ENCODE measurements around the gene PGA3. TPM values are rescaled to one million over a fixed set of nuclear protein-coding genes. Genes with fewer than 3 reads are reported as not detected.
"Not testable (repeated sequence)": the region's sequence is repeated elsewhere in the genome, so short reads cannot be mapped to it uniquely, and the experiment has no call there.

The PGA3 gene
- total RNA-seq, 3 donors from 2014 or later: 1.1 TPM; not detected in 2

DNA sequence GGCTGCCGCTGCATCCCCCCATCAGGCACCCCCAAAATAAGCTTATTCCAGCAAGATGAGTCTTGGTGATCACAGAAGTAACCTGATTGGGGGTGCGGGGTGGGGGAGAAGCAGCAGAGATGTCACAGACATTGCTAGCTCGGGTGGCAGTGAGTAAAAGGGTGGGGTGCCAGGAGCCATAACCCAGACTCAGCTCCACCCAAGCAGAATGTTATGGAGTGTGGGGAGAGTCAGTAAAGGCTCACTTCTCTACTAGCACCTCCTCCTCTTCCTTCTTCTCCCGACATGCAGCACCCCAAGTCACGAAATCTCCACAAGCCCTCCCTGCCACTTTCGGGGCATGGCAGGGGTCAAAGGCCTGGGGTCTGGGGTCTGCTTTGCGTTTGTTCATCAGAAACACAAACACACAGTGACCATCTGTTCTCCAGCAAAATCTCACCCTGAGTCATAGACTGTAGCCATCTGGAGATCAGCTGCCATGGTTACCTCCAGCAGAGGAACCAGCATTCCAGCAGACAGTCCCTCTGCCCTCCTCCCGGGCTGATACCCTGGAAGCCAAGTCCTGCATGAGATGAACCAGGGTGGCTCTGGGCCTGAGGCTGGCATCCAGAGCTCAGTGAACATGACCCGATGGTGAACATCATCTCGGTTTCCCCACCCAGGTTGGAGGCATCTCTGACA, 42.1 kb downstream of the PGA3 start:
- H3K4me3 ChIP-seq; DNase-seq; intact Hi-C loops (cut with DNase I, micrococcal nuclease); H3K9me3 ChIP-seq; ATAC-seq; H3K4me1 ChIP-seq (ENCODE audit: low read depth); H3K36me3 ChIP-seq (ENCODE audit: low read depth): not testable (repeated sequence)

DNA sequence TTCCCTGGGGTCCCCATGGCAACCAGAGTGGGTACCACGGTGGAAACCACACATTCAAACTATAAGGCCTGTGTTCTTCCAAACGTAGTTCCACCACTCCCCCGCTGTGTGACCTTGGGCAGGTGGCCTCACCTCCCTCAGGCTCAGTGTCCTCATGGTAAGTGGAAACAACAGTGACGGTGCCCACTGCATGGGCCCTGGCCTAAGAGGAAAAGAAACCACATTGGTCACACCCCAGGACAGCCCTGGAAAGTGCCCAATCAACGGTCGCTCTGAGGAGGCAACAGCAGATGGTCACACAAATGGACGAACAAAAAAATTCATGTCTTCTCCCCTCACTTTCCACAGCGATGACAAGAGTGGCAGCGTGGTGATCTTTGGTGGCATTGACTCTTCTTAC, 44.8 kb downstream of the PGA3 start:
- intact Hi-C loops (cut with DNase I, micrococcal nuclease); ATAC-seq; H3K36me3 ChIP-seq (ENCODE audit: low read depth); DNase-seq; H3K9me3 ChIP-seq; H3K4me1 ChIP-seq (ENCODE audit: low read depth); H3K4me3 ChIP-seq: not testable (repeated sequence)

DNA sequence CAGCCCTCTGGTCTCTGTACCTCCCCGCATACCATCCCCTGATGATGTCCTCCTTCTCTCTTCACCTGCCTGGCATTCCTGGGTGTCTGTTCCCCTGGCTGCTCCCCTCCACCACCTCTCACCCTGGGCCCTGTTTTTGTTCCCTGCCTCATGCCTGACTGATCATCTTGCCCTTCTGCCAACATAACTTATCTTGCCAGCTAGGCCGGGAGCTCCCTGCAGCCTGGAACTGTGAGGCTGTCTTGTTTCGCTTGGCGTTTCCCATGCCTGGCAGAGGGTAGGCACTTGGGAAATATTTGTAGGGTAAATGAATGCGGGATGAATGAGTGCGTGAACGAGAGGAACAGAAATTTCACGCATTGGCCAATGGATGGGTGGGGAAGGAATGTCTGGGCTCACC, 45.9 kb downstream of the PGA3 start:
- H3K4me1 ChIP-seq (ENCODE audit: low read depth); ATAC-seq; DNase-seq; H3K9me3 ChIP-seq; H3K36me3 ChIP-seq (ENCODE audit: low read depth); H3K4me3 ChIP-seq; intact Hi-C loops (cut with DNase I, micrococcal nuclease): not testable (repeated sequence)

DNA sequence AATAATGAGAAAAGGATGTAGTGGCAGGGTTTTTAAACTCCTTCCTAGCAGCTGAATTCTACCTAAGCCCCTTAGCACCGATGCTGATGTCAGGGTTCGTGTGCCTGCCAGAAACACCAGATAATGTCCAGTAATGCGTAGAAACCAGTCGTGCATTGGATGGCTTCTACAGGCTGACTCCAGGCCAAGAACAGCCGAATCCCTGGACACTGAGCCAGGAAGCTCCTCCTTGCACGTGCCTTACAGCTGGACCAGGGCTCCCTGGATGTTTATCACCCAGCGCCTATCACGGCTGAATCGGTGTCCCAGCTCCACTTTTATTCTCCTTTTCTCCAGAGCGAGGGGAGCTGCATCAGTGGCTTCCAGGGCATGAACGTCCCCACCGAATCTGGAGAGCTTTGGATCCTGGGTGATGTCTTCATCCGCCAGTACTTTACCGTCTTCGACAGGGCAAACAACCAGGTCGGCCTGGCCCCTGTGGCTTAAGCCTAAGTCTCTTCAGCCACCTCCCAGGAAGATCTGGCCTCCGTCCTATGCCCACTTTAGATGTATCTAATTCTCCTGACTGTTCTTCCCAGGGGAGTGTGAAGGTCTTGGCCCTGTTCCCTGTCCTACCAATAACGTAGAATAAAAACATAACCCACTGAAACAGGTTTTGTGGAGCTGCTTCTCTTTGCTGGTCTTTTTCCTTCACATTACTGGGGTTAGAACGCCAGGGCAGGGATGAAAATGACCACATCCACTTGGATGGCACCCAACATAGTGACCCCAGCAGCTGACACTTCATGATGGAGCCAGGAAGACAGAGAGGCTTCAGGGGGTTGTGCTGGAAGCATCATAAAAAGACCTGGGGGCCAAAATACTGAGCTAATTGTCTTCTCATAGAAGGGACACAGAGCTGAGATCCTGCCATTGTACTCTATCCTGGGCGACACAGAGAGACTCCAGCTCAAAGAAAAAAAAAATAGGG, 47.8 kb downstream of the PGA3 start:
- DNase-seq: peak in 1 of 3 donors; percentile 14
- H3K9me3 ChIP-seq: not testable (repeated sequence)

DNA sequence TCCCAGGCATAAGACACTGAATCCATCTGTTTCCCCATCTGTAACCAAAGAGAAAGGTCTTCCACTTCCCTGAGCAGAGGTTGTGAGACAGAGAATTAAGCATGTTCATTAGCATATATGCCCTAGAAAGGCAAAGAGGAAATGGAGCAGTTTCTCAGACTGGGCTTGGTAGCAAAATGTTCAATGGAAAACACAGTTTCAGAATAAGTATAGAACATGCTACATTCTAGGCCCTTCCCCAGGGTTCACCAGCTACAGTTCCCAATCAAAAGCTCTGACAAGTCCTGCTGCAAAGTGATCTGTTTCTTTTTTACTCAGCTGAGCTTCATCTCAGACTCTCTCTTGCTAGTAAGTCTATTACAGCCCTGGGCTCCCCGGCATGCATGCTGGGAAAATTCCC, 49.0 kb downstream of the PGA3 start:
- H3K9me3 ChIP-seq; H3K4me1 ChIP-seq (ENCODE audit: low read depth); ATAC-seq; H3K36me3 ChIP-seq (ENCODE audit: low read depth); H3K4me3 ChIP-seq; DNase-seq; intact Hi-C loops (cut with DNase I, micrococcal nuclease): not testable (repeated sequence)

More for the DNA sequence above, 47.8 kb downstream of the PGA3 start:
- H3K4me3 ChIP-seq; intact Hi-C loops (cut with DNase I, micrococcal nuclease); H3K4me1 ChIP-seq (ENCODE audit: low read depth); H3K36me3 ChIP-seq (ENCODE audit: low read depth): not testable (repeated sequence)
- peak; percentile 20 for ATAC-seq

DNA sequence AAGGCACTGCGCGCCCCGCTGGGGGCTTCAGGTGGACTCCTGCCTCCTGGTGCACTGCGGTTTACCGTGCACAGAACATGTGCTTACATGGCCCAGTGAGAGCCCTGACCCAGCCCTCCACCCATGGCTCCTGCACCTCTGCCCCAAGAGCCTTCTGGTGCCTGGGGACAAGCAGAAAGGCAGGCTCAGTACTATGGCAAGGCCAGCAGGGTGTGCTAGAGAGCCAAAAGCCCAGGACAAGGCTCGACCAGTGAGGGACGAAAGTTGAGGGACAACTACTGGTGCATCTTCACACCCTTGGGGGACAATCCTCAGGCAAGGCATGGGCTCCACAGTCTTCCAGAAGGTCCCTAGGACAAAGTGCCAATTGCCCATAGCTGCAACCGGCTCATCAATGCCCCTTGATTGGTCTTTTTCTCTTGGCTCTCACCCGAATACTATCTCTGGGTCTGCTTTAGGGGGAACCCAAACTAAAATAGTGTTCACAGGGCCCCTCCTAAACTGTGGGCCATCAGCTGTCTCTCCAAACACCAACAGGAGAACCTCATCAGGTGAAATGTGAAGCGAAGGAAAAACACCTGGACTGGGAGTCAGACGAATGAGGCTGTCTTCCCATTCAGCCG, 51.2 kb downstream of the PGA3 start:
- Histone ChIP-seq H3K9me3 (no peaks in the 10 kb centered on the region), H3K4me1 (ENCODE audit: low read depth) (no peaks in the 10 kb centered on the region), H3K4me3 (no peak overlapping the region), H3K36me3 (ENCODE audit: low read depth) (no peaks in the 10 kb centered on the region)
- TF ChIP-seq, protein P1, sequence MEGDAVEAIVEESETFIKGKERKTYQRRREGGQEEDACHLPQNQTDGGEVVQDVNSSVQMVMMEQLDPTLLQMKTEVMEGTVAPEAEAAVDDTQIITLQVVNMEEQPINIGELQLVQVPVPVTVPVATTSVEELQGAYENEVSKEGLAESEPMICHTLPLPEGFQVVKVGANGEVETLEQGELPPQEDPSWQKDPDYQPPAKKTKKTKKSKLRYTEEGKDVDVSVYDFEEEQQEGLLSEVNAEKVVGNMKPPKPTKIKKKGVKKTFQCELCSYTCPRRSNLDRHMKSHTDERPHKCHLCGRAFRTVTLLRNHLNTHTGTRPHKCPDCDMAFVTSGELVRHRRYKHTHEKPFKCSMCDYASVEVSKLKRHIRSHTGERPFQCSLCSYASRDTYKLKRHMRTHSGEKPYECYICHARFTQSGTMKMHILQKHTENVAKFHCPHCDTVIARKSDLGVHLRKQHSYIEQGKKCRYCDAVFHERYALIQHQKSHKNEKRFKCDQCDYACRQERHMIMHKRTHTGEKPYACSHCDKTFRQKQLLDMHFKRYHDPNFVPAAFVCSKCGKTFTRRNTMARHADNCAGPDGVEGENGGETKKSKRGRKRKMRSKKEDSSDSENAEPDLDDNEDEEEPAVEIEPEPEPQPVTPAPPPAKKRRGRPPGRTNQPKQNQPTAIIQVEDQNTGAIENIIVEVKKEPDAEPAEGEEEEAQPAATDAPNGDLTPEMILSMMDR (IDR thresholded peaks at IDR 0.05): peak; percentile 89
- ATAC-seq (peak; percentile 88), DNase-seq (peak; percentile 53 to 73 (median 65))
- intact Hi-C loops (cut with DNase I, micrococcal nuclease): no loop called here

DNA sequence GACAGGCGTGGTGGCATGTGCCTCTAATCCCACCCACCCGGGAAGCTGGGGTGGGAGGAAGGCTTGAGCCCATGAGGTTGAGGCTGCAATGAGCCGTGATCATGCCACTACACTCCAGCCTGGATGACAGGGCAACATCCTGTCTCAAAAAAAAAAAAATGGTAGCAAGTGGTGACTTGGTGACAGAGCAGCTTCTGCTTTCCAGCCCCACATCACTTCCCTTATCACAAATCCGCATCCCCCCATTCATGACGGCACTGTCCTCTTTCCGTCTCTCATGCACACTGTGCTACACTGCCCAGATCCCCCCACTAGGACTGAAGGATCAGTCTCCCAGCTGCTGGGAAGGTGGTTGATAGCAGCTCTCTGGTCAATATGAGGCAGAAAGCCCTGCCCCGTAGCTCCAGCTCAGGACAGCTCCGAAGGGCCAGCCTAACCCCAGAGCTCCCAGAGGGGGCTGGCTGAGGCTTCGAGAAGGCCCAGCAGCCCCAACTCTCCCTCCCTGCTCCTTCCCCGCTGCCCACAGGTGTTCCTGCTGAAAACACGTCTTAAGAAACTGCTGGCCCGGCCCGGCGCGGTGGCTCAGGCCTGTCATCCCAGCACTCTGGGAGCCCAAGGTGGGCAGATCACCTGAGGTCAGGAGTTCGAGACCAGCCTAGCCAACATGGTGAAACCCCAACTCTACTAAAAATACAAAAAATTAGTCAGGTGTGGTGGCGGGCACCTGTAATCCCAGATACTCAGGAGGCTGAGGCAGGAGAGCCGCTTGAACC, 53.6 kb downstream of the PGA3 start:
- TF ChIP-seq, protein P1 (IDR thresholded peaks at IDR 0.05): no peak
- Histone ChIP-seq H3K4me1 (ENCODE audit: low read depth) (no peaks in the 10 kb centered on the region), H3K4me3 (no peak overlapping the region), H3K36me3 (ENCODE audit: low read depth) (no peaks in the 10 kb centered on the region), H3K9me3 (no peaks in the 10 kb centered on the region)
- no peak for ATAC-seq
- intact Hi-C loops (cut with DNase I, micrococcal nuclease): no loop called here
- DNase-seq: no peak
